Inflammatory macrophage treated with lipopolysaccharide for 4 hours (primary cell): ENCODE measurements around the gene ANKFN1.
A peak's percentile ranks its signal among the peaks of the same experiment; 100 is the strongest.

Experiments
- DNase-seq: peaks from one replicate; pipeline ENCODE4 v3.0.0-alpha.2; 2020

Gene ANKFN1

DNA sequence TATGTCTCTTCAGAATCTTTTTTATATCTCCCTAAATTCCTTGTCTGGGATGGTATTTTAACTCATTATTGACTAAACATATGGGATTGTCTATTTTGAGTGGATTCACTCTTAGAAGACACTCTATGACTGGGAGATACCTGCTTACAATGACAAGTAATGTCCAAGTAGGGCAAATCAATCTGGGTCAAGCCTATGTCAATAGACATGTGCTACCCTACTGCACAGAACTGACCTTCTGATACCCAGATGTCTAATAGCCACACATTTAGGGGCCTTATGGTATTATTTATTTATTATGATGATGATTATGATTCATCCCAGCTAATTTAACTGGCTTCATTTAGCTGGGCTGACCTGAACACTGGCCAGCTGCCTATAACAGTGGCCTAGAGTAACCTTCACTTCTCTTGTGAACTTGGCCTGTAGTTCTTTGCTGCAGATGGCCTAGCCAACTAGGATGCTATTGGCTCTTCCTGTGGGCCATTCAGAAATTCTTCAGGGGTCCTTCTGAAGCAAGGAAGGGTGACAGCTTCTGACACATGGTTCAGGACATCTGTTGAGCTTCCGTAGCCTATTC is 138.0 kb downstream of the ANKFN1 start:
- no peak for DNase-seq

DNA sequence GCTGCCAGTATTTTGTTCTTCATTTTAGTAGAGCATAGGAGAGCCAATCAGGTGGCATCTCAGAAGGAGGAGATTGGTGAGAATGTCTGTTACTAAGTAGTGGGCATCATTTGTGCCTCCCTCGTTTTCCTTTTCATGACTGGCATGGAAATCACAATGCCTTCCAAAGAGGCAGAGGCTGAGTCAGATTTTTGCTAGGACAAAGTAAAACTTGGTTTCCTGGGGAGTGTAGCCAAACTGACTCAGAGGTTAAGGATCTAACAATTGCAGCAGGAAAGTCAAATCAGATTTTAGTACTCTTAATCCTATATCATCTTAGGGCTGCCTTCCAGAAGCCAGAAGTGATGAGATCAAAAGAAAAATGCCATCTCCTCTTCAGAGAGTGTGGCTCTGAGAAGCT is 138.7 kb downstream of the ANKFN1 start:
- no peak for DNase-seq

GRCh38 chr17:56292578-56292977 is 139.3 kb downstream of the ANKFN1 start:
- DNase-seq = no peak

DNA sequence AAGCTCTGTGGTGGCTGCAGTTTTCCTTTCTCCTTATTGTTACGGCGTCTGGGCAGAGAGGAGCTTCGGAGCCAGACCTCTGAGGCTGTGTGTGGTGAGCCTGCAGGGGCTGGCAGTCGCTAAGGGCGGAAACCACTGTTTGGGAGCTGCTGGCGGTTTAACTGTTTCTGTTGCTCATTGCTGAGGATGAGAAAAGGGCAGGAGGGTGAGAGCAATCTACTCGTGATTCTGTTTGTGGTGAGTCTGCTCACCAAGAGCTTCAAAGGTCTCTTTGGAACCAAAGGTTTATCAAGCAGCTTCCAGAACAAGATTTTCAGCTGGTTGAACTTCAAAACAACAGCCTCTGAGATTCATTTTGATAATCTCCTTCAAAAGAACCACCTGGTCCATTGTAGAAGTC is 143.9 kb downstream of the ANKFN1 start:
- DNase-seq = no peak

DNA sequence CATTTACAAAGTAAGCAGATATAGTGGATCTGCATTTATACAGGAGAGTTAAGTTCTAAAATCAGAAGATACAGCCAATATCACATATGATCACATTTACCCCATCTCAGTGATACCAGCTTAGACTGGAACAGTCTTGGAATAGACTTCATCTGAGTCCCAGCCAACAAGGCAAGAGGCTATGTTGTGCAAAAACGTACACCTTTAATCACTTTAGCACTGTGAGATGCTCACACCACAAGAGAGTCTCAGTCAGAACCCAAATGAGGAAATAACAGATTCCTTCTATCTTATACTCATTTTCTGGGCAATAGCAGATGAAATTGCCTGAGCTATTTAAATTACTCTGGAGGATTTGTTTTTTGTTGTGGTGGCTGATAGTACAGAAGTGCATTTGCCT is 145.6 kb downstream of the ANKFN1 start:
- DNase-seq = no peak

GRCh38 chr17:56300144-56300543 is 146.9 kb downstream of the ANKFN1 start:
- DNase-seq = no peak

GRCh38 chr17:56305007-56305406 is 151.7 kb downstream of the ANKFN1 start:
- DNase-seq = peak; percentile 75

DNA sequence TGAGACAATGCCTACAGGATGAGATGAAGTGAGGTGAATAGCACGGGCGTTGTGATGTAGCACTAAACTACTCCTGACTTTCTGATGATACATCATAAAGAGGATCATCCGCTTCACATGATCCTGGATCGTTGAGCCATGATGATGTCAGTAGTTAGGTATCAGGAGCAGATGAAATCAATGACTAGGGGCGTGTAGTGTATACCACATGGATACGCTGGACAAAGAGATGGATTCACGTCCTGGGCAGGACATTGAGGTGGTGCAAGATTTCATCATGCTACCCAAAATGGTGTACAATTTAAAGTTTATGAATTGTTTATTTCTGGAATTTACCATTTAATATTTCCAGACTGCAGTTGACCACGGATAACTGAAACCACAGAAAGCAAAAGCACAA is 156.6 kb downstream of the ANKFN1 start:
- DNase-seq = no peak

- DNase-seq = peak; percentile 46
Observed at GRCh38 chr17:56310782-56311181, 157.5 kb downstream of the ANKFN1 start.

GRCh38 chr17:56313201-56313600 is 159.9 kb downstream of the ANKFN1 start:
- peak; percentile 19 for DNase-seq

GRCh38 chr17:56314026-56314425 is 160.8 kb downstream of the ANKFN1 start:
- DNase-seq = no peak

DNA sequence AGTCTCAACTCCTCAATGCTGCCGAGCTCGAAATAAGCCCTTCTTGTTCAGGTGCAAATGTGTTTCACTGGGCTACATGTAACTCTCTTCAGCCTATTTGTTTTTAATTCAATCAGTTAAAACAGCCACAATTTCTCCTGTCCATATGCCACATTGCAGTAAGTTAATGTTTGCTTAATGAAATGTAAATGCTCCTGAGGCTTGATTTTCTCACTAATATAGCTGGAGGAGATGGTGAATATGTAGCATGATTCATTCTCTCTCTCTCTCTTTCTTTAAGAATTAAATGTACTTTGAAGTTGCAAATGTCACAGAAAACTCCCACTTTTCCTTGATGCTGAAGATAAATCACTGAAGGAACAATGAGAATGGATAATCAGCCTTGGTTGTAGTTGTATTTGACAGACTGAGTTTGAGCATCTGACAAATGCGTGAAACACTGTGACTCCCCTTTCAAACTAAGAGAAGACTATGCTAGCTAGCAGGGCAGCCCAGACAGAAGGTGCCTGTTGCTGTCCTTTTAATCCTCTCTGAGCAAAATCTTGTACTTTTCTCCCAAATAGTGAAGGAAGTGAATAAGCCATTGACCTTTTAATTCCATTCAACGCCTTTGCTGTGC is 161.8 kb downstream of the ANKFN1 start:
- DNase-seq = no peak

- DNase-seq = no peak
Observed at GRCh38 chr17:56316604-56317003, 163.3 kb downstream of the ANKFN1 start.

DNA sequence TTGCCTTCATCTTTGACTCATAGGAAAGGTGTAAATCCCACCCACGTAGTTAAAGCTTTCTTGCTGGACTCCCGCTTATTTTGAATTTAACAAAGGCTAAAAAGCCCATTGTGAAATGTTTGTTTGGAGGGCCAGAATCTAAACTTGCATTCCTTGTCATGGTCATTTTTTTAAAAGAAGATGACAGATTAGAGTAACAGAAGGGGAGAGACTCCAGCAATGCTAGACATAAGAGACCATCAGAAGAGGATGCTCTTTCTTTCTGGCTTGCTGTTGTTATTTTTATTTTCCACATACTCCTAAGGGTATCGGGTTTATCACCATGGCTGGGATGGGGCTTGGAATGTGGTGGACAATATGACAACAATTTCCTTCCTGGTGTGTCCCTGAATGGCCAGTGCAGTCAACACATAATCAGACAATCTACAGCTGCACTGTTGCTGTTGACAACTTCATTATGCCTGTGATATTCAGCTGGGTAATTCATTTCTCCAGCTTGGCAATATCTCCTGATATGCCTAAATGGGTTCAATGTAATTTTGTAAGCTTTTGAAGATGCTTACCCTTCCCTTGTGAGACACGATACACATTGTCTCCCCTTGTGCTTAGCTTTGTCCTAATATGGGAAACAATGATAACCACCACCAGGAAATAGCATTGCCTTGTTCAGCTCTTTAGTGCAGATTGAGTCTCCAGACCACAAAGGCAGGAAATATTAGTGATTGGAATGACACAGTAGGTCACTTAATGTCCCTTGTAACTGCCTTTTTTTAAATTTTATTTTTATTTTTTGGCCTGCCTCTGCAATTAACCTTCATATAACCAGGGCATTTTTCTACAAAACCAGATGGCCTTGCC is 164.3 kb downstream of the ANKFN1 start:
- DNase-seq = no peak

DNA sequence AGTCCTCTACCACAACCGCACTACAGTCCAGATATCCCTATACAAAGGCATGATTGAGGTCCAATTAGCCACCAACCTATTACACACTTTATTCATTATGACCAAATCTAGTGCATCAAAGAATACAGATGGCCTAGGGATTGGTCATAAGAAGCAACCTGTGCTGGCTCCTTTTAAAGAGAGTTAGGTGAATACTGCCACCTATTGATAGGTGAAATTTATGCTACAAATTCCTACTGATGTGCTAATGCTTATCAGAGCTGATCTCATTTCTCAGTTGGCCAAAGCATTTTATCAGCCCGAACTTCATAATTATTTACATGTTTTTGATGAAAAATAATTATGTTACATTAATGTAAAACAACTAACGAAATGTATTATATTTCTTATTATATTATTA is 166.3 kb downstream of the ANKFN1 start:
- peak; percentile 58 for DNase-seq

- DNase-seq = no peak
Observed at GRCh38 chr17:56320443-56320842, 167.2 kb downstream of the ANKFN1 start.

- peak; percentile 37 for DNase-seq
Observed at GRCh38 chr17:56322991-56323390, 169.7 kb downstream of the ANKFN1 start.

DNA sequence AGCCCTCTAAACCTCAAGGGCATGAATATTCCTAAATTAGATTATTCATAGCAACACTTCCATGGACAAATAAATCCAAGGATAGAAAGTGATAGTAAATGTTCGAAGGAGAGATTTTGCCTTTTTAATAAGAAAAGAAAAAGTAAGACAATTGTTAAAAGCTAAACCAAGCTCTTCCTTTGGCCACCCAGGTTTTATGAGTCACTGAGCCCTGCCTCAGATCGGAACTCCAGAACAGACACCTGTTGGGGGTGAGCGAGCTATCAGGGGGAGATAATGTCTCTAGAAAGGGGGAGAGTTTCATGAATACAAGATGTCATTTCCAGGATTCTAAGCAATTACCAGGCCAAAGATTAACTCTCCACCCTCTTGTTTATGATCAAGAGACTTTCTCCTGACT is 171.4 kb downstream of the ANKFN1 start:
- DNase-seq = no peak

DNA sequence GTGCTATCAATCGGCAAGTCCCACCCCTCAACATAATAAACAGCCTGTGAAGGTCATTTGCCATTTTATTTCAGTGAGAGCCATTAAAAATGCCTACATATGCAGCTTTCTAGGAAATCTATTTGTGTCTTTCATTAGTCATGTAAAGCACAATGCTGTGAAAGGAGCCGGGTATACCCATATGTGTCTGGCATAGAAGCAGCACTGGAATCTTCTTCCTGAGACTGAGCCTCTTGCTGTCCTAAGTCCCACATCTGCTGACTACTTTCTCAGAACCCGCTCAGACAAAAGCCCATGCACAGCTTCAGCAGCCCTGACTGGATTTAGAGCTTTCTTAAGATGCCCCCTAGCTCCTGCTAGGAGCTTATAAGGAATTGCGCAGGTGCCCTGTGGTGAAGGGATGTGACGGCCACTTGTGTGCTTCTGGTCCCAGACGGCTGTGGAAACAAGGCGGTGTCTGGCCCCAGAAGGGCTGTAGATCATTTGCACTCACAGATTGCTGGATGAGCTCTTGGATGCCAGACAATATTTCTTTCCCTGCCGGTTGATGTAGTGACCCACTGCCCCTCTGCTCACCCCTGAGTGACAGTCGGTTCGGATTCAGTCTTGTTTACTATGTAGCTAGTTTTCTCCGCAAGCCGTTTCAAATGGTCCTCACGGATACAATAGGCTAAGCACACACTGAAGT is 172.2 kb downstream of the ANKFN1 start:
- DNase-seq = no peak

DNA sequence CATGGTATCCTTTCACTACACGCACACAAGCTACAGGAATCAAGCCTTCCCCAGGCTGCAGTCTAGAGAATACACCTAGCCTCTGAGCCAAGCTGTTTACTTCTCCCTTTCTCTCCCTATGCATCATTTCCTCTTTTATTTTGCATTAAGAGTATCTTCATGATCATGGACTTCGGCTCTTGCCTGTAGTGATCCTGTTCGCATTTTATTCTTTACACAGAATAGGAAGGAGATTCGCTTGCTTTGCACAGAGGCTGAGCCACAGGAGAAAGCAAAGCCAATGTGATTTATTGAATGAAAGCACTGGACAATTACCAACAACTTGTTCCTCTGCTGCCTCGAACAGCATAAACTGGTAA is 172.7 kb downstream of the ANKFN1 start:
- no peak for DNase-seq

- no peak for DNase-seq
Observed at GRCh38 chr17:56347639-56348038, 194.4 kb downstream of the ANKFN1 start.

DNA sequence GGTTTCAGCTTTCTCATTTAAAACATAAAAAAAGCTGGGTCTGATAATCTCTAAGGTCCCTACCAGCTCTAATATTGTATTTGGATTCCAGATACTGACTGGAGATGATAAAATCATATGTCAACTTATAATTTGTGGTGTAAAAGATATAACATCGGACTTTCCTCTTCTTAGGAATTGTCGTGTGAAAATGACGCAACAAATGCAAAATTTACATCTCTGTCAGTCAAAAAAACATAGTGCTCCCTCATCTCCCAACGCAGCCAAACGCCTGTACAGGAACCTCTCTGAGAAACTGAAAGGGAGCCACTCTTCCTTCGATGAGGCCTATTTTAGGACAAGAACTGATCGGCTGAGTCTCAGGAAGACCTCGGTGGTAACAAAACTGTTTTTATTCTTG is 197.3 kb downstream of the ANKFN1 start:
- DNase-seq = no peak

DNA sequence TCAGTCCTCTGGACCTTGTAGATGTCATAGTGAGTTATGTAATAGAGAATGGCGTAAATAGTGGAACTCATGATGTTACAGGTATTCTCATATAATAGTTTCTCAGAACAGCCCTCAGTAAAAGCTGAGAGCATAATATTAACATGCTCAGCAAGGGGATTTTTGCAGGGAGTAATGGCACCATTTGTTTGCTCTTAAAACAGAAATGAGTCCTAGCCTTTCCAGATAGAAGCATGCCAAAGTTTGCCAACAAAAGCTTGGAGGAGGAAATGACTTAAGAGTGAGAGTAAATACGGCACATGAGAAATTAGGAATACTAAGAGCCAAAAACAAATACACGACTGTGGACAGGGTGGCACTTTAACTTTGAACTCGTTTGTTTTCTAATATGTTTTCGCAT is 198.4 kb downstream of the ANKFN1 start:
- no peak for DNase-seq

DNA sequence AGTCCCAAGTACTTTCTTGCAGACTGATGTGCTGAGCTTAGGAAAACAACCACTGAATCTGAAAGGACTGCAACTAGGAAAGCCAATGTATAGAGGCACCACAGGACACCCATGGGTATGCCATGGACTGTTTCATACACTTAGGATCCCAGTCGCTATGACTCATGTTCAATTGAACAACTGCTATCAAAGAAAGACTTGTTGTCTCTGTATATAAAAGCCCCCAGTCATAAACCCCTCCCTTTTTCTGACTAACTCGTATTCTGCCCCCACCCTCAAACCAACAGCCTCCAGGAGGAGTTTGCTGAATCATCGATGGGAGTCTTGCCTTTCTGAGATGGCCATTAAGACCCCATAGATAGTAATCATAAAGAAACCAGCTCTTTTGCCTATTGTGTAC is 205.4 kb downstream of the ANKFN1 start:
- DNase-seq = no peak
